DND-41 (cell line): ENCODE measurements around the gene ANKRD55.

Source experiments
- CTCF ChIP-seq: IDR thresholded peaks from 2 replicates; pipeline ENCODE4 v1.5.1; 2012; ENCODE audit warnings: borderline replicate concordance, low read length, moderate library complexity, mild to moderate bottlenecking; ENCODE audit not compliant: poor library complexity, severe bottlenecking; ENCODE audit errors: extremely low read depth
- EZH2 ChIP-seq: IDR thresholded peaks from 3 replicates; pipeline ENCODE4 v1.6.1; 2012; ENCODE audit warnings: borderline replicate concordance, low read depth, mild to moderate bottlenecking, moderate library complexity, low read length, inconsistent platforms; ENCODE audit not compliant: severe bottlenecking

GRCh38 chr5:56119050-56119449 is 114.1 kb downstream of the ANKRD55 start:
- TF ChIP-seq CTCF, result no peak
- TF ChIP-seq EZH2, result no peak
